HG03039 (cell line): ENCODE results near the gene MESP1.

Source experiments
- ATAC-seq: cut with Tn5 transposase; IDR thresholded peaks from one replicate; pipeline ENCODE4 v1.9.1; 2021; ENCODE audit warnings: mild to moderate bottlenecking, moderate library complexity; ENCODE audit not compliant: unreplicated experiment

MESP1 gene

DNA sequence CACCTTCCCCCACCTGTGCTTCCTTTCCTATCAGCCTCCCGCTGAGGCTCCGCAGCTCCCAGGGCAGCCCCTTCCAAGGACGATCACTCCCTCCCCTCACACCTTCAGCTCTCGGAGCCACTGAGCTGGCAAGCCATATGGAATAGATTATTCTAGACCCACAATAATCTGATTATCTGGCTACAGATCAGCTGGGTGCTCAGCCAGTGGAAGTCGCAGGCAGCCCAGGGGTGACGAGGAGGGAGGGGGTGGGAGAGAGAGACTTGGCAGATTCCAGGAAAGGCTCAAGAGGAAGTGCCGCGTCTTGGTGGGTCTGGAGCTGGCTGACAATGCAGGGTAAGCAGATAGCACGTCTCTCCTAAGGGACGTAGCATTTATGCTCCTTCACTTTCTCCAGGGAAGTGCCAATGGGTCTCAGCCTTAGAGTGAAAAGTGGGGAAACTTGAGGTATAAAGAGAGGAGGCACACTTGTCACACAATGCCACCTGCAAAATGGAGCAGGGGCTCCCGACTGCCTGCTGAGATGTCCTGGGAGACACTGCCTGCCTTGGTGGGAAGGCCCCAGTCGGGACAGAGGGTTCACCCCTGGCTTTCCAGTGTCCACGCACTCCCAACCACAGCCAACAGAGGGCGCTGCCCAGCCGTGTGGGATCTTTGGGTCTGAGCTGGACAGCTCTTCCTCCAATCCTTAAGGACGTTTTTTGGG is 9.4 kb upstream of the MESP1 start:
- ATAC-seq = no peak

DNA sequence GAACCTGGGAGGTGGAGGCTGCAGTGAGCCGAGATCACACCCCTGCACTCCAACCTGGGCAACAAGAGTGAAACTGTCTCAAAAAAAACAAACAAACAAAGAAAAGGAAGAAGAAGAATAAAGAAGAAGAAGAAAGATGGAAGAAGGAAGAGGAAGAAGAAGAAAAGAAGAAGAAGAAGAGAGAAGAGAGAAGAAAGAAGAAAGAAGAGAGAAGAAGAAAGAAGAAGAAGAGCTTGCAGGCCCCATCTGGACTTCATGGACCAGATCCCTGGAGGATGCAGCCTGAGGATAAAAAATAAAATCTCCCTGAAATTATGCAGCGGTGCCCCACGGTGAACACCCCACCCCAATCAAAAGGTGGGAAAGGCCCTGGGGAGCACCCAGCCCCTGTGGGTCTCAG is 8.8 kb upstream of the MESP1 start:
- ATAC-seq = no peak

DNA sequence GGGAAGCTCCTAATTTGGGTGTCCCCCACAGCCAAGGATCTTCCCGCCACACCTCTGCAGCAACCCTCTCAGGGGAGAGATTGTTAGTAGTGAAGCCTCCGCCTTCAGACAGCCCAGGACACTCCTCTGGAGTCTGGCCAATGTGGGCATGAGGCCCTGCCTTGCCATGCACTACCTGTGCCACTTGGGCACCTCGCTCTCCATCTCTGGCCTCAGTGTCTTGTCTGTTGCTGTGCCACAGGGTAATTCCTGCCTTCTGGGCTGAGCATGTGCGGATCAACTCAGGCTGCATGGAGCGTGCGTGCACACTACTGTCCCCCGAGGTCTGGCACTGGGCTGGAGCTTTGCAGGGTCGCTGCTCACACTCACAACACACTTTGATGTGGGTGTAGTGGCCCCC is 7.9 kb upstream of the MESP1 start:
- no peak for ATAC-seq

DNA sequence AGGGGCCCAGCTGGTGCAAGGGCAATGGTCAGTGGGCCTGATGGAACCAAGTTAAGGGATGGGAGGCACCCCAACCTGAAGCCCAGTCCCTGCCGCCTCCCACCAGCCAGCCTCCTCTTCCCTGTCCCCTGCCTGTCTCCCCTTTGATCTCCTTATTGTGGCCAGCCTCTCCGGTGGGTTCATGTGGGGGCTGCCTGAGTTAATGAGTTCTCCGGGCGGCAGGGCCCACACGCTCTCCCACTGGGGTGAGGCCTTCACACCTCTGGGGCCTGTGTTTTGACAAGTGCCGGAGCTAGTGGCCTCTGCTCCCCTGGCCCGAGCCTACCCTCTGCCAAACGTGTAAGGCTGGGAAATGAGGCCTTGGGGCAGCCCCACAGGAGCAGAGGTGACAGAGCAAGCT is 7.2 kb upstream of the MESP1 start:
- no peak for ATAC-seq

DNA sequence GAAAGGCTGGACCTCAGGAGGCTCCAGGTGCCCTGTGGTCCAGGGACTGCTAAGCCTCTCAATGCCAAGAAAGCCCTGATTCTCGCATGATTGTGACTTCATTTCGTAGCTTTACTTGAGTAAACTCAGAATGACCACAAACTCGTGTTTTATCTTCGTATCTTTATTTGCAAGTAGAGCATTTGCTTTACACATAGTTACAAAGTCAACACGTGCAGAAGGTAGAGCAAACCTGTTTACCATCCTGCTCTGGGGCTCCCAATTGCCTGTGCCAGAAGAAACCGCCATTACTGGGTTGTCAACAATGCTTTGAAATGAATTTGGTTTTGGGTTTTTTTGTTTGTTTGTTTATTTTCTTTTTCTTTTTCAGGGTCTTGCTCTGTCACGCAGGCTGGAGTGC is 5.8 kb upstream of the MESP1 start:
- ATAC-seq = no peak

DNA sequence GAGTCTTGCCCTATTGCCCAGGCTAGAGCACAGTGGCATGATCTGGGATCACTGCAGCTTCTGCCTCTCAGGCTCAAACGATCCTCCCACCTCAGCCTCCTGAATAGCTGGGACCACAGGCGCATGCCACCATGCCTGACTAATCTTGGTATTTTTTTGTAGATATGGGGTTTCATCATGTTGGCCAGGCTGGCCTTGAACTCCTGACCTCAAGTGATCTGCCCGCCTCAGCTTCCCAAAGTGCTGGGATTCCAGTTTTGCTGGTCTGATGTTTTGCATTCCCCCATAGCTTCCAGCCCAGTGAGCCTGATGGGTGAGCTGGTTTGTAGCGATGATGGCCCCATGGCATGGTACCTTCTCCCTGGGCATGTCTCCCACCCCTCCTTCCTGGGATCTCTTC is 4.7 kb upstream of the MESP1 start:
- ATAC-seq = no peak

DNA sequence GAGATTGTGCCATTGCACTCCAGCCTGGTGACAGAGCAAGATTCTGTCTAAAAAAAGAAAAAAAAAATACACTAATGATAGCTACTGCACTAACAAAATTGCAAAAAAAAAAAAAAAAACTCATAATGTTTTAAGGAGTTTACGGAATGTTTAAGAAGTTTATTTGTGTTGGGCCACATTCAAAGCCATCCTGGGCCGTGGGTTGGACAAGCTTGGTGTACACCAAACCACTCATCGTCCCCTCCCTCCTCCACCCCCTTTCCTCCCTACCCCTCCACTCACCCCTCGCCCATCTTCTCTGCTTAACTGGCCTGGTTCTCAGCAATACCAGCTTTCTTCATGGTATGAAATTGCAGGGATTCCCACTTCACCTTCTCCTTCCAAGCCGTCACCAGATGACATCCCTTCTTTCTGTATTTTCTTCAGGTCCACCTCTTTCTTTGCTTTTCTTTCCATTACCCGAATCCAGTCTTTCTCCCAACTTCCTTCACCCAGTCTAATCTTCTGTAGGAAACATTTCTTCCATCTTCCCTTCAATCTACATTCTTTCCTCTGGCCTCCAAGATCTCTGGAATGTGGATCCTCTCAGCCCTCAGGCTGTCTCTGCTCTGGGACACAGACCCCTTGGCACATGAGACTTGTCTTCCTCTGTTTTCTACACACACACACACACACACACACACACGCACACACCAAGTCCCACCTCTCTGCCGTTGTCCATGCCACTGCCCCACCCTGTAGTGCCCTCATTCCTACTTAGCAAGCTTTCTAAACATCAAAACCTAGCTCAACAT is 3.5 kb upstream of the MESP1 start:
- ATAC-seq = no peak

DNA sequence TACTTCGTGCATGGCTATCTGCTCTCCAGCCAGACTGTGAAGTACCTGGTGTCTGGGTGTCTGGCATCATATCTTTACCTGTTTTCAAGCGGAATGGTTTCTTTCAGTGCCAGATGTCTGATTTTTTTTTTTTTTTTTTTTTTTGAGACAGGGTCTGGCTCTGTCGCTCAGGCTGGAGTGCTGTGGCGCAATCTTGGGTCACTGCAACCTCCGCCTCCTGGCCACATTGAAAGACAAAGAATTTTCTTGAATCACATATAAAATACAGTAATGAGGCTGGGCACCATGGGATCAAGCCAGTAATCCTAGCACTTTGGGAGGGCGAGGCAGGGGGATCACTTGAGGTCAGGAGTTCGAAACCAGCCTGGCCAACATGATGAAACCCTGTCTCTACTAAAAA is 2.8 kb upstream of the MESP1 start:
- no peak for ATAC-seq

DNA sequence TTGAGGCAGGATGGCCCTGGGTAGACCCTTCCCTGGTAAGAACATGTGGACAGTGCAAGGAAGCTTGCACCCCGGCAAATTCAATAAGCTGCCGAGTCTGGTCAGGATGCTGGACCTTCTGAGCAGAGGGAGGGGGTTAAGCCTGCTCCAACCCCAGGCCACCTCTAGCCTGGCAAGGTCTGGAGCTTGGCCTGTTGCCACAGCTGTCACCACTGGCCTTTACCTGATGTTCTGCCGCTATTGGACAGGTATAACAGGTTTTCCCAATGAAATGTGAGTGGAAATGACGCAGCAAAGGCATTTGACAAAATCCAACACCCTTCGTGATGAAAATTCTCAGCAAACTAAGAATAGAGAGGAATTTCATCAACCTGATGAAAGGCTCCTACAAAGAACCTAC is 699 bp upstream of the MESP1 start:
- ATAC-seq = no peak

DNA sequence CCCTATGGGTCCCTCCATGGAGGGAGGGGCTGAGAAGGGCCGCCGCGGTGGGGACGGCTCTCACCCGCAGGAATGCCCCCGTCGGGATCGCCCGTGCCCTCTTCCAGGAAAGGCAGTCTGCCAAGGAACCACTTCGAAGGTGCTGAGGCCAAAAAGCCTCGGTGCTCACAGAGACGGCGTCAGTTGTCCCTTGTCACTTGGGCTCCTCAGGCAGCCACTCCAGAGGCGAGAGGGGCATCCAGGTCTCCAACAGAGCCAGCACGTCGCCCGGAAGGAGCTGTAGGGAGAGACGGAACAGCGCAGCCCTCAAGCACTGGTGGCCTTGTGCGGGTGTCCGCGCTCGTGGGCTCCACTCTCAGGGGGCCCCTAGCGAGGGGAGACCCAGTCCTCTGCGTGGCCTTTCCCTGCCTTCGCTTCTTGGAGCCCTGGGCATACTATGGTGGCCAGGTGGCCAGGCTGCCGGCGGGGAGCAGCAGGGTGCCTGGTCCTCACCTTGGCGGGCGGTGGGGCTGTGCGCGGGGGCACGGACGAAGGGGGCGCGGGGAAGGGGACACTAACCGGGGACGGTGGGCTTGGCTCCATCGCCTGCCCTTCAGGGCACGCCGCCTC is 994 bp downstream of the MESP1 start:
- no peak for ATAC-seq

DNA sequence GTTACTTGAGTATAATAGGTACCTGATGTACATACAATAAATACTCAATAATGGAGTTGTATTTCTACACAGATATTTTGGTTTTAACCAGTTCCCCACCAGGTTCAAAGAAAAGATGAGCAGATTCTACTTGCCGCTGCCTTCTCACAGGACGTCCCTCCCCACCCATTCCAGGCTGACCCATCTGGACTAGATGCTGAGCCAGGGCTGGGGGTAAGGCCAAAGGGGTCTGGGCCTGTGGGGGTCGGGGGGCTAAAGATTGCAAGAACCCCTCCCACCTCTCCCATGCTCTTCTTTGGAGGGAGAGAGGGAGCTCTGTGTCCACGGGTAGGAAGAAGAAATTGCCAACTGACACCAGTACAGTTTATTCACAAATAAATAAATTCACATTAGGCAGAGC is 1.5 kb downstream of the MESP1 start:
- no peak for ATAC-seq

DNA sequence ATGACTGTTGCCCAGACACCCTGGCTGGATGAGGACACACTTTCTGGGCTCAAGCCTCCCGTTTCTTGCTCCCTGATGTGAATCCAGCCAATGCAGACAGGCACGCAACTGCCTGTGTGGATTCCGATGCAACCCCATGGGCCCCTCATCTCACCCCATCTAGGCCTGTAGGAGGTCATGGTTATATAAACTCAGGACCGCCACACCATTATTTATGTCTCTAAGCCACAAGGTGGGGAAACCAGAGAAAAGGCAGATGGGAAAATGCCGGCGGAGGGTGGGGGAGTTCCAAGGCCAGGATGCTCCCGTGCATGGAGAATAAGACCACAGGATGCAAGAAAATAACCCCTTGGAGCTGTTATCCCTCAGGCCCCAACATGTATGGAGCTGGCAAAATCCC is 2.0 kb downstream of the MESP1 start:
- no peak for ATAC-seq

DNA sequence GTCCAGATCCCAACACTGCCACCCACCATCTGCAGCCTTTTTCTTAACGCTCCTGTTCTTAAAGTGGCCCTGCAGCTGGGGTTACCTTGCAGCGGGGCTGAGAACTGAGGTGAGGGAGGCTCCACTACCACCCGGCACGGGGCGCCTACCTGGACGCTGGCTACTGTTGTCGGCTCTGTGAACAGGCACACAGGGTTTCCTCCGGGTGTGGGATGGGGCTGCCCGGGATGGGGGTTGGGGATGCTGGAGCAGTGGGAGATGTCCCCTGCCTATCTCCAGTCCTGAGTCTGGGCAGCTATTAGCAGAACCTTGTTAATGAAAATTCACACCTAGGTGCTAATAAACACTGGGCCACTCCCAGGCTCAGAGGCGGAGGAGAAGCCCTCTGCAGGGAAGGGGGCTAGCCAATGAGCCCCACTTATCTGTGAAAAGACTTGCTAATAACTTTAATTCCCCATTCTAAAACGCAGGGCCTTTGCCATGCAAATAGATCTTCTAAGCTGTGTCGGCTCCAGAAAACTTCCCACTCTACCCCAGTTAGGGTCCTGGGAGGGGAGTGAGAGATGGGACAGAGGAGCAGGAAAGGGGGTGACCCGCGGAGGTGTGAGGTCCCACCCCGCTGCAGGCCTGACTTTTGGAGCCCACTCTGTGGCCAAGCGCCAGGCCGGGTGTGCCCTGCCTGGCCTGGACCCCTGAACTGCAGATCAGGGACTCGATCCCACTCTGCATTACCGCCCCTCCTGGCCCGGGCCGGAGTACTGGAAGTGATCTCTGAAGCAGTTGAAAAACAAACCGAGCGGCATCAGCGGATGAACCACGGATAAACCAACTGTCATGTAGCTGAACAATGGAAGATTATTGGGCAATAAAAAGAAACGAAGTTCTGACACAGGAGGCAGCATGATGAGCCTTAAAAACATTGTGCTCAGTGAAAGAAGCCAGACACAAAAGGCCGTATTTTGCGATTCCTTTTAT is 3.1 kb downstream of the MESP1 start:
- ATAC-seq = no peak

DNA sequence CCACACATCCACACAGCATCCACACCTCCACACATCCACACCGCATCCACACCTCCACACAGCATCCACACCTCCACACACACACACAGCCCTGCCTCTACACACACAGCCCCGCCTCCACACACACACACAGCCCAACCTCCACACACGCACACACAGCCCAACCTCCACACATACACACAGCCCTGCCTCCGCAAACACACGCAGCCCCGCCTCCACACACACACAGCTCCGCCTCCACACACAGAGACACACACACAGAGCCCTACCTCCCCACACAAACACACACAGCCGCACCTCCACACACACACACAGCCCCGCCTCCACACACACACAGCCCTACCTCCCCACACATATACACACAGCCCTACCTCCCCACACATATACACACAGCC is 4.7 kb downstream of the MESP1 start:
- ATAC-seq = no peak

DNA sequence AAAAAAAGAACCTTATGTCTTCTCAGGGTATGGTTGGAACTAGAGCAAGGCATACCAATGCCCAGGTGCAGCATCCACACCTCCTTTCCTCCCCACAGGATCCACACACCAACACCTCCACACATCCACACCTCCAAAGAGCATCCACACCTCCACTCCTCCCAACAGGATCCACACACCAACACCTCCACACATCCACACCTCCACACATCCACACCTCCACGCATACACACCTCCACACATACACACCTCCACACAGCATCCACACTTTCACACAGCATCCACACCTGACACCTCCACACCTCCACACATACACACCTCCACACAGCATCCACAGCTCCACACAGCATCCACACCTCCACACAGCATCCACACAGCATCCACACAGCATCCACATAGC is 5.3 kb downstream of the MESP1 start:
- no peak for ATAC-seq

DNA sequence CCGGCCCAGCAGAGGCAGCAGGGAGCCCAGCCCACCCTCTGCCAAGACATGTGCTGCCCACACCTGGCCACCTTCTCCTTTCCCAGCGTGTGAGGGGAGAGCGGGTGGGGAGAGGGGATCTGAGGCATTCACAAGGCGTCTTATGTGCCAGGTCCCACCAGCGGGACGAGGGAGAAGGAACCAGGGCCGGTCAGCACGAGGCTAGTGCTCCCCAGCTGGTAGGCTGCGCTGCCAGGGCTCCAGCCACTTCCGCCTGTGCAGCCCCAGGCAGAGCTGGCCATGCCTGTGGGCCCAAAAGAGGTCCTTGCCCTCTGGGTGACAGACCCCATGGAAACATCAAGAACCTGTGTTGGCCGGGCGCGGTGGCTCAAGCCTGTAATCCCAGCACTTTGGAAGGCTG is 5.9 kb downstream of the MESP1 start:
- ATAC-seq = no peak

DNA sequence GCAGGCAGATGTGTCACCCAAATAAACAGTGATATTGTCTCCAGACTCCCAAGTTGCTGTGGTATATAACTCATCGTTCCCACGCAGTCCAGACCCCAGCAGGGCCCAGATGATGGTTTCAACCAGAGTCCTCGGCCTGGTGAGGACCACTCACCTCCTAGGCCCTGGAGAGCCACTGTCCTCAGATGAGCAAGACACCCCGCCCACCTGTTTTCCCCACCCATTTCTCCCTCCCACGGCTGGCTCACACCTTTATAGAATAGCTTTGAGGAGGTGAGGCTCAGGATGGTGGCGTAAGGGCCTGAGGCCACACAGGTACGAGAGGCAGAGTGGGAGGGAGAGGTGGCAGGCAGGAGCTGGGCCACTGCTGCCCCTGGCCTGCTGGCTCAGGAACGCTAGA is 7.5 kb downstream of the MESP1 start:
- ATAC-seq = no peak

DNA sequence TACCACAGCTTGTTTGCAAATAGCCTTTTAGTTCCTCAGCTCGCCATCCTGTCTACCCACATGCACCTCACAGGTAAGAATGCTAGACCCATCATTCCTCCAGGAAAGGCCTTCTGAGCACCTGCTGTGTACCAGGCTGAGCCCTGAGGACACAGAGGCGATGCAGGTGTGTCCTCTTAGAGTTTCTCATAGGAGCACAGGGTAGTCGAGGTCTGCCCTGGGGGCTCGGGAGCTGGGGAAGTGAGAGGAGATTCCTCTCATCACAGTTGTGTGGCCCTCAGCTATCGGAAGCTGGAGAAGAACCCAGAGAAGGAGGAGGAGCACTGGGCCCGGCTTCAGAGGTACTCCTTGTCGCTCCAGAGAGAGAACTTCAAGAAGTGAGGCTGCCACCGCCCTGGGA is 8.0 kb downstream of the MESP1 start:
- ATAC-seq = no peak

DNA sequence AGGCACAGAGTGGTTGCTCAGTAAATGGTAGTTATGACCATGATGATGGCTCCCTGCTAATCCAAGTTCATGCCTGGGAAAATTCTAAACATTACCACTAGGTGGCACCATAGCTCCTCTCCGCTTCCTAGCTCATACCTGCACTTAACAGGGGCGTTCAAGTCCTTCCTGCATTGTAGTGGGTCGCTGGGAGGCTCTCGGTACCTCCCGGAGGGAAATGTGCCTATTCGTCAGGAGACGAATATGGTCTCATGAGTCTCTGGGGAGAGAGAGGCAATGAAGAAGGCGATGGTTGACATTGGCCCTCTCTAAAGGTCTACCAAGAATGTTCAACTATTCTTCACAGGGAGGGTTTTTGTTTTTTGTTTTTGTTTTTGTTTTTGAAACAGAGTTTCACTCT is 10.9 kb downstream of the MESP1 start:
- peak; percentile 51 for ATAC-seq

DNA sequence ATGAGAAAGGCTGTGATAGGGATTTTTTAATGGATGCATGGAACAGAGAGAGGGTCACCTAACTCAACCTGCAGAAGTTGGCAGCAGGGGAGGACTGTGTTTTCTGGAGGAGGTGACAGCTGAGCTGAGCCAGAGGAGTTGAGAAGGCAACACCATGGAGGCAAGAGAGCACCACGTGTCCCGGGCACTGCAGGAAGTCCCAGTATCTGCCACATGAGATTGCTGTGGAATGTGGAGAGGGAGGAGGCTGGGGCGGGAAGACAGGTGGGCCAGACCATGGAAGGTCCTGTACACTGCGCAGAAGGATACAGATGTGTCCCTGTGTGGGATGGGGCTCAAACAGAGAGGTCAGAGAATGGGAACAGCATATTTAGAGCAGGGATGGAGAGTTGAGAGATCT is 15.3 kb downstream of the MESP1 start:
- no peak for ATAC-seq
